HG02610 (cell line): ENCODE measurements around the gene COX17.
A peak's percentile ranks its signal among the peaks of the same experiment; 100 is the strongest.

Experiments used
- ATAC-seq: cut with Tn5 transposase; IDR thresholded peaks from one replicate; pipeline ENCODE4 v1.9.1; 2021; ENCODE audit warnings: mild to moderate bottlenecking, moderate library complexity; ENCODE audit not compliant: unreplicated experiment

COX17 gene

GRCh38 chr3:119675188-119675874, 1.9 kb downstream of the COX17 start:
- ATAC-seq, result no peak

- no peak for ATAC-seq
Observed at GRCh38 chr3:119673875-119674274, 3.3 kb downstream of the COX17 start.

- no peak for ATAC-seq
Observed at GRCh38 chr3:119672776-119673175, 4.4 kb downstream of the COX17 start.

GRCh38 chr3:119669906-119670570, 7.2 kb downstream of the COX17 start:
- no peak for ATAC-seq

- no peak for ATAC-seq
Observed at GRCh38 chr3:119665954-119666559, 11.1 kb downstream of the COX17 start.

GRCh38 chr3:119664850-119665379, 12.3 kb downstream of the COX17 start:
- ATAC-seq, result no peak

- ATAC-seq, result no peak
Observed at GRCh38 chr3:119664370-119664769, 12.8 kb downstream of the COX17 start.

- ATAC-seq, result no peak
Observed at GRCh38 chr3:119663885-119664284, 13.3 kb downstream of the COX17 start.

- no peak for ATAC-seq
Observed at GRCh38 chr3:119662604-119663373, 14.4 kb downstream of the COX17 start.

GRCh38 chr3:119660474-119661440, 16.4 kb downstream of the COX17 start, which contains the start of gene POPDC2:
POPDC2 (minus strand) TSS chr3:119660589; CDS start chr3:119660423, 166 bp downstream.
- ATAC-seq, result no peak

GRCh38 chr3:119659606-119660291, 17.5 kb downstream of the COX17 start:
- ATAC-seq, result no peak

- no peak for ATAC-seq
Observed at GRCh38 chr3:119658994-119659393, 18.2 kb downstream of the COX17 start.

- peak; percentile 53 for ATAC-seq
Observed at GRCh38 chr3:119657887-119658702, 19.1 kb downstream of the COX17 start.

- ATAC-seq, result no peak
Observed at GRCh38 chr3:119653876-119654275, 23.3 kb downstream of the COX17 start.

GRCh38 chr3:119652306-119653033, 24.7 kb downstream of the COX17 start:
- ATAC-seq, result no peak

- no peak for ATAC-seq
Observed at GRCh38 chr3:119649761-119650160, 27.4 kb downstream of the COX17 start.

- no peak for ATAC-seq
Observed at GRCh38 chr3:119647843-119648575, 29.2 kb downstream of the COX17 start.
